ENCODE data around the gene FOXL2NB. TPM values are rescaled to one million over a fixed set of nuclear protein-coding genes. Genes with fewer than 3 reads are reported as not detected.
A peak's percentile ranks its signal among the peaks of the same experiment; 100 is the strongest.

Gene FOXL2NB
- total RNA-seq, 1 donor from 2014 or later = under 0.01 TPM

- Histone ChIP-seq H3K36me3 (ENCODE audit: control insufficient read depth, insufficient read depth, low read length) (no peaks in the 10 kb centered on the region), H3K4me3 (ENCODE audit: low read depth, low read length) (no peak overlapping the region), H3K27me3 (ENCODE audit: control insufficient read depth, insufficient read depth, low read length) (peaks cover 27% of the 10 kb centered on the region)
- FAIRE-seq = no peak
- no peak for TF ChIP-seq CTCF (IDR thresholded peaks at IDR 0.05; ENCODE audit: insufficient read depth, low read length, severe bottlenecking)
- no peak for DNase-seq (ENCODE audit: low read depth)
Observed at GRCh38 chr3:138933981-138934691, 12.9 kb upstream of the FOXL2NB start.

GRCh38 chr3:138935505-138935862 is 11.5 kb upstream of the FOXL2NB start:
- no peaks in the 10 kb centered on the region for H3K36me3 ChIP-seq (ENCODE audit: control insufficient read depth, insufficient read depth, low read length)
- peaks cover 37% of the 10 kb centered on the region for H3K27me3 ChIP-seq (ENCODE audit: control insufficient read depth, insufficient read depth, low read length)
- FAIRE-seq (no peak), DNase-seq (ENCODE audit: low read depth) (no peak)
- no peak for TF ChIP-seq CTCF (IDR thresholded peaks at IDR 0.05; ENCODE audit: insufficient read depth, low read length, severe bottlenecking)
- H3K4me3 ChIP-seq (ENCODE audit: low read depth, low read length) = no peak overlapping the region

GRCh38 chr3:138935863-138936740 is 10.9 kb upstream of the FOXL2NB start:
- peaks cover 42% of the 10 kb centered on the region for H3K27me3 ChIP-seq (ENCODE audit: control insufficient read depth, insufficient read depth, low read length)
- peak overlapping the region; percentile 0 for H3K4me3 ChIP-seq (ENCODE audit: low read depth, low read length)
- FAIRE-seq (no peak), DNase-seq (ENCODE audit: low read depth) (no peak)
- no peaks in the 10 kb centered on the region for H3K36me3 ChIP-seq (ENCODE audit: control insufficient read depth, insufficient read depth, low read length)
- peak; percentile 95 for TF ChIP-seq CTCF (IDR thresholded peaks at IDR 0.05; ENCODE audit: insufficient read depth, low read length, severe bottlenecking)

GRCh38 chr3:138936741-138937689 is 10.0 kb upstream of the FOXL2NB start:
- no peak overlapping the region for H3K4me3 ChIP-seq (ENCODE audit: low read depth, low read length)
- no peak for FAIRE-seq

More at GRCh38 chr3:138936741-138937689, 10.0 kb upstream of the FOXL2NB start:
- Histone ChIP-seq H3K36me3 (ENCODE audit: control insufficient read depth, insufficient read depth, low read length) (no peaks in the 10 kb centered on the region), H3K27me3 (ENCODE audit: control insufficient read depth, insufficient read depth, low read length) (peaks cover 43% of the 10 kb centered on the region)
- no peak for DNase-seq (ENCODE audit: low read depth)
- no peak for TF ChIP-seq CTCF (IDR thresholded peaks at IDR 0.05; ENCODE audit: insufficient read depth, low read length, severe bottlenecking)

Measured in bronchial epithelial cell (primary cell).